ENCODE measurements around the gene PPP5C.

DNA sequence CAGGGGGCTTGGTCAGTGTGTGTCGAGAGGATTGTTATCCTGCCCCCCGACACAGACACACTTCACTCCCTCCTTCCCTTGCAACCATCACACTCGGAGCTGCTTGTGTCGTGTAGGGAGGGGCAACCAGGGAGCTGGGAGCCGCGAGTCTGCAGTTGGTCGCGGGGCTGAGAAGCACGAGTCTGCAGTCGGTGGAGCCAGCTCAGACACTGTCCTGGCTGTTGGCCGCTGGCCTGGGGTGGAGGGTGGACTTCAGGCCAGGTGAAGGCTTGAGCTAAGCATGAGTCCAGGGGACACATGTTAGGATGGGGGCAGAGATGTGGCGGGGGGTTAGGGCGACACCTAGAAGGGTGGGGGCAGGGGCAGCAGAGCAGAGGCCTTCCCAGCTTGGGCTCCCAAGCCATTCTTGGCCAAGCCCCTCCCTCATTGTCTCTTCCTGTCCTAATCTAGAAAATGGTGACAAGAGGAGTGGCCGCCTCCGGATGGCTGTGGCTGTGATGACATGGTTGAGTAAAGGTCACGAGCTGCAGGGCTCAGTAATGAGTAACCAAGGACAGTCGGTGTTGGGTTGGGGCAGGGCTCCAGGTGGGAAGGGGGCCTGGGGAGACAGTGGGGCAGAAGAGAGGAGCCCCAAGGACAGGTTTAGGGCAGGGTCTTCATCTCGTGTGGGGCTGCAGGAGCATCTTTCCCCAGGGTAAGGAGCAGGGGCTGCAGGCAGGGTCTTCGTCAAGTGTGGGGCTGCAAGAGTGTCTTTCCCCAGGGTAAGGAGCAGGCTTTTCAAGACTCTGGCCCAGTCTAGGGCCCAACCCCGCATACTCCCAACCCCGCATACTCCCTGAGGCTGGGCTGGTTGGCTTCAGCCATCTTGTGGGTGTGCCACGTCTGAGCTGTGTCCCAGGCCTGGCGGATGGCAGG is 8.6 kb downstream of the PPP5C start:
- TF ChIP-seq, protein P1, sequence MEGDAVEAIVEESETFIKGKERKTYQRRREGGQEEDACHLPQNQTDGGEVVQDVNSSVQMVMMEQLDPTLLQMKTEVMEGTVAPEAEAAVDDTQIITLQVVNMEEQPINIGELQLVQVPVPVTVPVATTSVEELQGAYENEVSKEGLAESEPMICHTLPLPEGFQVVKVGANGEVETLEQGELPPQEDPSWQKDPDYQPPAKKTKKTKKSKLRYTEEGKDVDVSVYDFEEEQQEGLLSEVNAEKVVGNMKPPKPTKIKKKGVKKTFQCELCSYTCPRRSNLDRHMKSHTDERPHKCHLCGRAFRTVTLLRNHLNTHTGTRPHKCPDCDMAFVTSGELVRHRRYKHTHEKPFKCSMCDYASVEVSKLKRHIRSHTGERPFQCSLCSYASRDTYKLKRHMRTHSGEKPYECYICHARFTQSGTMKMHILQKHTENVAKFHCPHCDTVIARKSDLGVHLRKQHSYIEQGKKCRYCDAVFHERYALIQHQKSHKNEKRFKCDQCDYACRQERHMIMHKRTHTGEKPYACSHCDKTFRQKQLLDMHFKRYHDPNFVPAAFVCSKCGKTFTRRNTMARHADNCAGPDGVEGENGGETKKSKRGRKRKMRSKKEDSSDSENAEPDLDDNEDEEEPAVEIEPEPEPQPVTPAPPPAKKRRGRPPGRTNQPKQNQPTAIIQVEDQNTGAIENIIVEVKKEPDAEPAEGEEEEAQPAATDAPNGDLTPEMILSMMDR (IDR thresholded peaks at IDR 0.05), result no peak
- TF ChIP-seq POLR2A (IDR thresholded peaks at IDR 0.05), result no peak
- TF ChIP-seq EP300 (IDR thresholded peaks at IDR 0.05), result no peak
